Endothelial cell (in vitro differentiated cells): ENCODE measurements around the gene LEMD1. TPM values are rescaled to one million over a fixed set of nuclear protein-coding genes. Genes with fewer than 3 reads are reported as not detected.

Experiments used
- microRNA-seq: library from miRNA; unstranded; fragments of <30 nt; microRNA quantifications from one replicate; pipeline ENCODE4, GENCODE V29; 2020; ENCODE audit not compliant: unreplicated experiment
- total RNA-seq: library from RNA; stranded (reverse); fragmentation: NEBNext Ultra II Directional; extraction: Animal tissue kit (Norgen Biotek cat#: 25700); gene quantifications from one replicate; pipeline ENCODE4 v1.2.1, GENCODE V29; 2021; ENCODE audit not compliant: unreplicated experiment

LEMD1 gene
- total RNA-seq, 1 donor from 2014 or later: 3.0 TPM

Small RNA genes within 50 kb of the gene (microRNA-seq; reads per million reads assigned to microRNA genes)
- 926 reads per million, percentile 93 among the genes with 10 or more reads in this experiment for gene MIR135B

Other genes starting within 250 kb of the LEMD1 start
- 12.2 TPM for gene DSTYK, start 210.4 kb downstream of the LEMD1 start, total RNA-seq
- gene TMCC2, start 194.1 kb downstream of the LEMD1 start, total RNA-seq: 5.6 TPM
- gene NUAK2, start 100.3 kb downstream of the LEMD1 start, total RNA-seq: 3.6 TPM
- gene KLHDC8A, start 65.1 kb downstream of the LEMD1 start, total RNA-seq: 1.5 TPM
- 2.2 TPM for gene BLACAT1, start 34.0 kb upstream of the LEMD1 start, total RNA-seq
- 12.4 TPM for gene CDK18, start 82.6 kb upstream of the LEMD1 start, total RNA-seq
- 57.1 TPM for gene ELK4, start 210.0 kb upstream of the LEMD1 start, total RNA-seq